ENCODE measurements around the gene NCLN. TPM values are rescaled to one million over a fixed set of nuclear protein-coding genes. Genes with fewer than 3 reads are reported as not detected.
A peak's percentile ranks its signal among the peaks of the same experiment; 100 is the strongest.

Gene NCLN, protein sequence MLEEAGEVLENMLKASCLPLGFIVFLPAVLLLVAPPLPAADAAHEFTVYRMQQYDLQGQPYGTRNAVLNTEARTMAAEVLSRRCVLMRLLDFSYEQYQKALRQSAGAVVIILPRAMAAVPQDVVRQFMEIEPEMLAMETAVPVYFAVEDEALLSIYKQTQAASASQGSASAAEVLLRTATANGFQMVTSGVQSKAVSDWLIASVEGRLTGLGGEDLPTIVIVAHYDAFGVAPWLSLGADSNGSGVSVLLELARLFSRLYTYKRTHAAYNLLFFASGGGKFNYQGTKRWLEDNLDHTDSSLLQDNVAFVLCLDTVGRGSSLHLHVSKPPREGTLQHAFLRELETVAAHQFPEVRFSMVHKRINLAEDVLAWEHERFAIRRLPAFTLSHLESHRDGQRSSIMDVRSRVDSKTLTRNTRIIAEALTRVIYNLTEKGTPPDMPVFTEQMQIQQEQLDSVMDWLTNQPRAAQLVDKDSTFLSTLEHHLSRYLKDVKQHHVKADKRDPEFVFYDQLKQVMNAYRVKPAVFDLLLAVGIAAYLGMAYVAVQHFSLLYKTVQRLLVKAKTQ
- 114 and 116 TPM in 2 replicates for total RNA-seq

DNA sequence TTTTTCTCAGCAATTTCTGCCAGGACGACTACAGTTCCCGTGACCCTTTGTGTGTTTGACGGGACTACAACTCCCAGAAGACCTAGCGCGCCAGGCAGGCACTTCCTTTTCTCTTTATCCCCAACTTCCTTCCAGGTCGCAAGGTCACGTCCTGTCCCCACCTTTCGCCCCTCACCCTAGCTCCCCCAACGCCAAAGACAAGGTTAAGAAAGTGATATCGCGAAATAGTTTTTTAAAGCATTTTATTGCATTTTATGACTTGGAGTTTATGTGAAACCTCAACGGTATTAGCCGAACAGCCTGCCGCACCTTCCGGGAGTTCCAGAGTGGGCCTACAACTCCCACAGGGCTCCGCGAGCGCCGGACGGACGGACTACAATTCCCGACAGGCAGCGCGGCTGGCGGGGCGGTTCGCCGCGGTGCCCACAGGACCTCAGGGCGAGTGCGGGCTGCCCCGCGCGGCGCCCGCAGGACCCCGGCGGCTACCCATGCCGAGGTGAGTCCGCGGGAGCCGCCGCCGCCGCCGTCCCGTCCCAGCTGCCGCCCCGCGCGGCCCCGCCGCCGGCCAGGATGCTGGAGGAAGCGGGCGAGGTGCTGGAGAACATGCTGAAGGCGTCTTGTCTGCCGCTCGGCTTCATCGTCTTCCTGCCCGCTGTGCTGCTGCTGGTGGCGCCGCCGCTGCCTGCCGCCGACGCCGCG is at the start of gene NCLN:
NCLN (plus strand) TSS at position 470 of the 699 bp plus-strand sequence; CDS start at position 571, 101 bp downstream.
- Mint-ChIP-seq H3K27ac (peak within 1 kb of the TSS; percentile 91), H3K9me3 (no peaks in the 10 kb centered on the region), H3K36me3 (ENCODE audit: low read depth) (peaks cover 43% of the 10 kb centered on the region), H3K4me3 (peak within 1 kb of the TSS; percentile 96), H3K4me1 (peaks cover 43% of the 10 kb centered on the region), H3K27me3 (no peaks in the 10 kb centered on the region)
- peak; percentile 98 for DNase-seq
- intact Hi-C loops (cut with micrococcal nuclease): loop anchor here (1.0 to 10.0 kb wide), 4 partner anchors 123 to 249 kb away; partner anchors contain the start of gene TLE5

DNA sequence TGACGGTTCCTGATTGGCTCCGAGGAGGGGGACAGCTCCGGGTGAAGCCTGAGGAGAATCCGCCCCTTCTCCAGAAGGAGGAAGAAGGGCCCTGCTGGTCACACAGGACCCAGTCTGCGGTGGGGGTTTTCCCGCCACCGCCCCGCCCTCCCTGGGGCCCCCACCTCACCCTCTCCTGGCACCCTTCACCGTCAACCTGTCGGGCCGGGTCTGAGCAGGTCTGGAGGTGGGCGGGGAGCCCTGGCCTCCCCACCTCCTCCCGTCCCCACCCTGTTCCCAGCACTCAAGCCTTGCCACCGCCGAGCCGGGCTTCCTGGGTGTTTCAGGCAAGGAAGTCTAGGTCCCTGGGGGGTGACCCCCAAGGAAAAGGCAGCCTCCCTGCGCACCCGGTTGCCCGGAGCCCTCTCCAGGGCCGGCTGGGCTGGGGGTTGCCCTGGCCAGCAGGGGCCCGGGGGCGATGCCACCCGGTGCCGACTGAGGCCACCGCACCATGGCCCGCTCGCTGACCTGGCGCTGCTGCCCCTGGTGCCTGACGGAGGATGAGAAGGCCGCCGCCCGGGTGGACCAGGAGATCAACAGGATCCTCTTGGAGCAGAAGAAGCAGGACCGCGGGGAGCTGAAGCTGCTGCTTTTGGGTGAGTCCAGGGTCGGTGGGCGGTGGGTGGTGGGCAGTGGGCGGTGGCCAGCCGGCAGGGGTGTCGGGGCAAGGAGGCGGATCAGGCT is 49.6 kb upstream of the NCLN start, which contains the start of gene GNA15:
GNA15 (plus strand) TSS at position 73 of the 723 bp plus-strand sequence; CDS start at position 491, 418 bp downstream.
- DNase-seq: peak; percentile 88
- Mint-ChIP-seq H3K27ac (peak within 1 kb of the TSS; percentile 85), H3K4me1 (peaks cover 42% of the 10 kb centered on the region), H3K4me3 (peak within 1 kb of the TSS; percentile 87), H3K9me3 (peaks cover 5% of the 10 kb centered on the region), H3K27me3 (peaks cover 2% of the 10 kb centered on the region), H3K36me3 (ENCODE audit: low read depth) (peaks cover 28% of the 10 kb centered on the region)
- intact Hi-C loops (cut with micrococcal nuclease): no loop called here

DNA sequence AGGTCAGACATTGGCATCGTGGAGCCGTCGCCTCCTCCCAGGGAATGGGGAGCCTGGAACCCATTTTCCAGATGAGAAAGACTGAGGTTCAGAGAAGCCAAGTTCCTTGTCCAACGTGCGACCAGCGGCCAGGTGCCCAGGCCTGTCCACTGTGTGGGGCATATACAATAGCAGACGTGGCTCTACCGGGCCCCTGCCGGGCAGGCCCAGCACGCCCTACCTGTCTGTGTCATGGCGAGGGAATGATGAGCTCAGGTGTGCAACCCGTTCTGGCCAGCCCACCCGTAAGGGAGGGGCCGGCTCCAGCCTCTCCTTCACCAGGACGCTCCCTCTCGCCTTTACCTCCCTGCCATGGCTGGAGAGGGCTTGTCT is 49.1 kb upstream of the NCLN start:
- Mint-ChIP-seq H3K9me3 (peaks cover 5% of the 10 kb centered on the region), H3K4me1 (peaks cover 45% of the 10 kb centered on the region), H3K27ac (peak overlapping the region; percentile 72), H3K4me3 (peak overlapping the region; percentile 87), H3K27me3 (peaks cover 2% of the 10 kb centered on the region), H3K36me3 (ENCODE audit: low read depth) (peaks cover 28% of the 10 kb centered on the region)
- DNase-seq: peak; percentile 66
- intact Hi-C loops (cut with micrococcal nuclease): no loop called here

- peaks cover 49% of the 10 kb centered on the region for H3K4me1 Mint-ChIP-seq
- DNase-seq: no peak
- H3K27me3 Mint-ChIP-seq: peaks cover 2% of the 10 kb centered on the region
- H3K27ac Mint-ChIP-seq: peak overlapping the region; percentile 72
- peaks cover 5% of the 10 kb centered on the region for H3K9me3 Mint-ChIP-seq
- peaks cover 28% of the 10 kb centered on the region for H3K36me3 Mint-ChIP-seq (ENCODE audit: low read depth)
- intact Hi-C loops (cut with micrococcal nuclease): no loop called here
- H3K4me3 Mint-ChIP-seq: peak overlapping the region; percentile 87
These were observed 48.6 kb upstream of the NCLN start for GRCh38 chr19:3137119-3137518.

GRCh38 chr19:3138268-3138667 is 47.5 kb upstream of the NCLN start:
- intact Hi-C loops (cut with micrococcal nuclease): no loop called here
- peaks cover 39% of the 10 kb centered on the region for H3K36me3 Mint-ChIP-seq (ENCODE audit: low read depth)
- peak overlapping the region; percentile 60 for H3K27ac Mint-ChIP-seq
- no peak for DNase-seq
- H3K4me1 Mint-ChIP-seq: peaks cover 51% of the 10 kb centered on the region
- H3K4me3 Mint-ChIP-seq: peak overlapping the region; percentile 75
- H3K27me3 Mint-ChIP-seq: peaks cover 2% of the 10 kb centered on the region
- H3K9me3 Mint-ChIP-seq: peaks cover 5% of the 10 kb centered on the region

GRCh38 chr19:3140667-3141038 is 45.1 kb upstream of the NCLN start:
- H3K27ac Mint-ChIP-seq: peak overlapping the region; percentile 83
- peak overlapping the region; percentile 65 for H3K4me3 Mint-ChIP-seq
- intact Hi-C loops (cut with micrococcal nuclease): no loop called here

DNA sequence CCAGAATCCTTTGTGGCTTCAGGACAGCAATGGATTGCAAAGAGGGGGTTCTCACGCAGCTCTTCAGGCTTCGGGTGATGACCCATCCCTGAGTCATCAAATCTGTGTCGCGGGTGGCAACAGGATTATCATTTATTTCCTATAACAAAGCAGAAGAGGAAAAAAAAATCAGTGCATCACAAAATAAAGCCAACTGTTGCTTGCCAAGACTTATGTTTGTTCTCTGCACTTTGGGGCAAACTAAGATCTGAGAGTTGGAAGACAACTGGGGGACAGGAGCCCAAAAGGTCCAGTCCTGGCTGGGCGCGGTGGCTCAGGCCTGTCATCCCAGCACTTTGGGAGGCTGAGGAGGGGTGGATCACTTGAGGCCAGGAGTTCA is 43.4 kb upstream of the NCLN start:
- intact Hi-C loops (cut with micrococcal nuclease): loop anchor here (1.0 kb wide), 2 partner anchors 9 to 13 kb away; no protein-coding TSS in a partner anchor
- Mint-ChIP-seq H3K27ac (peak overlapping the region; percentile 86), H3K9me3 (peaks cover 5% of the 10 kb centered on the region), H3K4me3 (peak overlapping the region; percentile 68), H3K27me3 (no peaks in the 10 kb centered on the region), H3K4me1 (peaks cover 43% of the 10 kb centered on the region), H3K36me3 (ENCODE audit: low read depth) (peaks cover 47% of the 10 kb centered on the region)
- no peak for DNase-seq

More at GRCh38 chr19:3140667-3141038, 45.1 kb upstream of the NCLN start:
- peak; percentile 70 for DNase-seq
- Mint-ChIP-seq H3K27me3 (no peaks in the 10 kb centered on the region), H3K4me1 (peaks cover 38% of the 10 kb centered on the region), H3K36me3 (ENCODE audit: low read depth) (peaks cover 43% of the 10 kb centered on the region), H3K9me3 (peaks cover 5% of the 10 kb centered on the region)

DNA sequence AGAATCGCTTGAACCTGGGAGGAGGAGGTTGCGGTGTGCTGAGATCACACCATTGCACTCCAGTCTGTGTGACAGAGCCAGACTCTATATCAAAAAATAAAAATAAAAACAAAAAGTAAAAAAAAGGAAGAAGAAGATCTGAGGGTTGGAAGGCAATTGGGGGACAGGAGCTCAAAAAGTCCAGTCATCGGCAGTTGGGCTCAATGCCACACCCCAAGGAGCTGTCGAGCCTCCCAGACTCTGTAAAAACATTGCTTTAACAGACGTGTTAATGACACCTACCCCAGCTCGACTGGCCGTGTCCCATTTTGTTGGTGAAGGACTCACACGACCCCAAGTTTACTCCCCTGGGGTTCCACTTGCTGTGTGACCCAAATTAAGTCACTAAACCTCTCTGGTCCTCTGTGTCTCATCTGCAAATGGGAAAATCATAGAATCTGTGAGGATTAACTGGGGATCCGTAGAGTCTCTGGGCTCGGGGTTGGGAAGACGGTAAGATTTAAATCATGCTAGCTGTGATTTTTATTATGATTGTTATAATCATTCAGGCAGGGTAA is 42.9 kb upstream of the NCLN start:
- intact Hi-C loops (cut with micrococcal nuclease): loop anchor here (1.0 kb wide), 2 partner anchors 10 to 12 kb away; no protein-coding TSS in a partner anchor
- Mint-ChIP-seq H3K27ac (peak overlapping the region; percentile 86), H3K36me3 (ENCODE audit: low read depth) (peaks cover 44% of the 10 kb centered on the region), H3K4me3 (no peak overlapping the region), H3K4me1 (peaks cover 39% of the 10 kb centered on the region), H3K27me3 (no peaks in the 10 kb centered on the region), H3K9me3 (peaks cover 5% of the 10 kb centered on the region)
- DNase-seq: no peak

DNA sequence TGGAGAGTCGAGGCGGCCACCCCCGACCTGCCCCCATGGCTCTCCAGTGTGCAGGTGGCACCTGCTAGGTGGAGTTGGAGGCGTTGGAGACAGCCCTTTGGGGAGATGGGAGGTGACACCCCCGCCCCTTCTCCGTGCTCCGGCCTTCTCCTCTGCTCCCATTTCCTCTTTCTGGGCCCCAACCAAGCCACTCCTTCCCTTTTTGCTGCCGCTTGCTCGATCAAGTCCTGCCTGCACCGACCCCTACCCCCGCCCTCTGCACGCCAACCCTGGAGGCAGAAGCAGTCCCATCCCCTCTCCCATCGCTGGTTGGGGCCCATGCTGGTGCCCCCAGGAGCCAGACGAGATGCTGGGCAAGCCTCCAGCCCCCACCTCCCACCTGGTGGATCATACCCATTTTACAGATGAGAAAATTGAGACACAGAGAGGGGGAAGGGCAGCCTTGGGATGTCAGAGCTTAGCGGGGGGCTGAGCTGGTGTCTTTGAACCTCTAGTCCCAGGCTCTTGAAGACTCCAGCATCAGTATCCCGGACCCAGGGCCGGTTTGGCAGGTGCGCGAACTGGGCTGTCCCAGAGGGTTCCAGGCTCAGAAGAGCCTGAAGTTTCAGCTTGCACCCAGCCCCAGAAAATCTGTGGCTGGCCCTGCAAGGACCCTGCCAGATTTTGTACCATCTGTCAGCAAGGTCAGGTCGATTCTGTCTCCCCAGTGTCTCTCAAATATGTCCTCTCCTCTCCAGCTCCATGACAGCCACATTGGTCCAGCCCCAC is 39.6 kb upstream of the NCLN start:
- H3K9me3 Mint-ChIP-seq: no peaks in the 10 kb centered on the region
- H3K36me3 Mint-ChIP-seq (ENCODE audit: low read depth): peaks cover 53% of the 10 kb centered on the region
- no peak for DNase-seq
- peak overlapping the region; percentile 70 for H3K27ac Mint-ChIP-seq
- intact Hi-C loops (cut with micrococcal nuclease): no loop called here
- peaks cover 37% of the 10 kb centered on the region for H3K4me1 Mint-ChIP-seq
- no peaks in the 10 kb centered on the region for H3K27me3 Mint-ChIP-seq
- H3K4me3 Mint-ChIP-seq: peak overlapping the region; percentile 33

DNA sequence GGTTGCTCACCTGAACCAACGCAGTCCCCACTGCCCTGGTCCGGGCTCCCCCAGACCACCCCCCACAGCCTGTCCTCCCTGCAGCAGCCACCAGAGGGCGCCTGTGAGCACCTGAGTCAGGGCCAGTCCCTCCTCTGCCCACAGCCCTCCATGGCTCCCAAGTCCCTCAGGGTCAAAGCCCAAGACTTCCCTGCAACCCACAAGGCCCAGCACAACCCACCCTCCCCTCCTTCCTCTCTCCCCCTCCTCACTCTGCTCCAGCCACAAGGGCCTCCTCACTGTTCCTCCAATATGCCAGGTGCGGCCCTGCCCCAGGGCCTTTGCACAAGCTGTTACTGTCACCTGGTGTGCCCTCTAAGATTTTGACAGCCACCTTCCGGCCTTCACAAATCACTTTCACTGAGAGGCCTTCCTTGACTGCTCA is 39.0 kb upstream of the NCLN start:
- peak; percentile 91 for DNase-seq
- peaks cover 53% of the 10 kb centered on the region for H3K36me3 Mint-ChIP-seq (ENCODE audit: low read depth)
- H3K9me3 Mint-ChIP-seq: no peaks in the 10 kb centered on the region
- peaks cover 32% of the 10 kb centered on the region for H3K4me1 Mint-ChIP-seq
- peak overlapping the region; percentile 57 for H3K27ac Mint-ChIP-seq
- H3K27me3 Mint-ChIP-seq: no peaks in the 10 kb centered on the region
- peak overlapping the region; percentile 33 for H3K4me3 Mint-ChIP-seq
- intact Hi-C loops (cut with micrococcal nuclease): no loop called here

- H3K9me3 Mint-ChIP-seq: no peaks in the 10 kb centered on the region
- H3K36me3 Mint-ChIP-seq (ENCODE audit: low read depth): peaks cover 43% of the 10 kb centered on the region
- no peaks in the 10 kb centered on the region for H3K27me3 Mint-ChIP-seq
- H3K27ac Mint-ChIP-seq: no peak overlapping the region
- H3K4me3 Mint-ChIP-seq: no peak overlapping the region
- DNase-seq: no peak
- intact Hi-C loops (cut with micrococcal nuclease): no loop called here
- H3K4me1 Mint-ChIP-seq: peaks cover 19% of the 10 kb centered on the region
These were observed 37.2 kb upstream of the NCLN start for GRCh38 chr19:3148503-3148902.

DNA sequence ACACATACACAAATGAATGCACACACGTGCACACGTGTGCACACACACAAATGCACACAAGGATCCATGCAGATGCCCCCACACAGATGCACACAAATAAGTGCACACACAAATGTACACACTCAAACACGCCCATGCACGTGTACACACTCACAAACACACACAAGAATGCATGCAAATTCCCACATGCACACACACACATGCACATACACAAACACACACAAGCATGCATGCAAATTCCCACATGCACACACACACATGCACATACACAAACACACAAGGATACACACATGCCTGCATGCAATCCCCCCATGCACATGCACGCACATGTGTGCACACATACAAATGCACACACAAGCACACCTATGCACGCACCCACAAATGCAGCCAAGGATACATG is 36.6 kb upstream of the NCLN start:
- Mint-ChIP-seq H3K4me3 (no peak overlapping the region), H3K4me1 (peaks cover 19% of the 10 kb centered on the region), H3K27ac (no peak overlapping the region), H3K36me3 (ENCODE audit: low read depth) (peaks cover 41% of the 10 kb centered on the region), H3K9me3 (no peaks in the 10 kb centered on the region), H3K27me3 (no peaks in the 10 kb centered on the region)
- intact Hi-C loops (cut with micrococcal nuclease): no loop called here
- DNase-seq: no peak

All from activated CD4-positive, alpha-beta T cell treated with anti-CD3 and anti-CD28 coated beads, Interleukin-2, amount 10 ng/mL, durations not matched to agents 24 days and 14 days (primary cell).